Uterus (tissue), 4 donors: ENCODE data around the gene AMY1A. TPM values are rescaled to one million over a fixed set of nuclear protein-coding genes. Genes with fewer than 3 reads are reported as not detected.
"Not testable (repeated sequence)": the region's sequence is repeated elsewhere in the genome, so short reads cannot be mapped to it uniquely, and the experiment has no call there.

ENCODE experiments used
- DNase-seq, 2 donors: peaks; one replicate each; pipeline ENCODE4 v3.0.0-alpha.2; 2019 to 2020
- H3K27ac ChIP-seq, 2 donors: fragments of 200-600 bp; sonication (generic); 1 replicate in 1 of 2; 2 replicates in 1 of 2; pipeline ENCODE4 v1.5.1; 2016 to 2018
- H3K27me3 ChIP-seq, 2 donors: fragments of 200-600 bp; sonication (generic); one replicate each; pipeline ENCODE4 v1.5.1; 2018 to 2019; ENCODE audit warnings: control low read depth in 1 of 2
- H3K36me3 ChIP-seq, 2 donors: fragments of 200-600 bp; sonication (generic); one replicate each; pipeline ENCODE4 v1.5.1; 2019; ENCODE audit warnings: control low read depth in 1 of 2
- H3K4me1 ChIP-seq, 2 donors: fragments of 200-600 bp; sonication (generic); one replicate each; pipeline ENCODE4 v1.5.1; 2018 to 2019; ENCODE audit warnings: control low read depth in 1 of 2
- H3K4me3 ChIP-seq, 2 donors: fragments of 200-600 bp; sonication (generic); 1 replicate in 1 of 2; 2 replicates in 1 of 2; pipeline ENCODE4 v1.5.1; 2018 to 2019; ENCODE audit warnings: mild to moderate bottlenecking in 1 of 2
- H3K9me3 ChIP-seq, 2 donors: fragments of 200-600 bp; sonication (generic); one replicate each; pipeline ENCODE4 v1.5.1; 2019; ENCODE audit warnings: control low read depth in 1 of 2
- intact Hi-C: fragments of 100-400 bp; cut with DNase I; formaldehyde crosslinking; loops from one replicate; pipeline ENCODE4 v1.15.1; 2023; ENCODE audit warnings: low total_unique reads
- small RNA-seq: library from RNA; depleted of rRNA; stranded (forward); fragments of <200 nt; gene quantifications from one replicate; pipeline ENCODE3, GENCODE V24; 2016
- total RNA-seq, 4 donors: library from RNA; depleted of rRNA in 3 of 4; stranded (reverse); fragments of >200 nt in 3 of 4; gene quantifications; one replicate each; pipeline versions ENCODE4 v1.1.0 to v1.2.4, GENCODE V29; 2014 to 2023
- donor health status: DM: yes; HTN: yes; CAD: no.

Gene AMY1A
- total RNA-seq, 4 donors from 2014 or later, result 0.76 to 1.1 TPM; not detected in 2

GRCh38 chr1:103701256-103701655 lies 45.7 kb downstream of the AMY1A start:
- H3K36me3 ChIP-seq, H3K27ac ChIP-seq, H3K4me1 ChIP-seq, H3K4me3 ChIP-seq, H3K9me3 ChIP-seq, intact Hi-C loops, DNase-seq, H3K27me3 ChIP-seq: not testable (repeated sequence)

- intact Hi-C loops, H3K27me3 ChIP-seq, DNase-seq, H3K4me3 ChIP-seq, H3K4me1 ChIP-seq, H3K9me3 ChIP-seq, H3K36me3 ChIP-seq, H3K27ac ChIP-seq: not testable (repeated sequence)
Observed at GRCh38 chr1:103707670-103708069, 52.1 kb downstream of the AMY1A start.

GRCh38 chr1:103710381-103710780 lies 54.8 kb downstream of the AMY1A start:
- H3K9me3 ChIP-seq, H3K4me3 ChIP-seq, DNase-seq, H3K36me3 ChIP-seq, intact Hi-C loops, H3K27ac ChIP-seq, H3K27me3 ChIP-seq, H3K4me1 ChIP-seq: not testable (repeated sequence)

Small RNA genes within 50 kb of the gene (small RNA-seq; reads per million reads assigned to genes)
- not detected for gene AC105272.1

Other genes with a start within 250 kb of the AMY1A start
- 10 to 100 TPM; 17.6 to 49.1 (median 23.0) TPM for gene RNPC3, start 130.1 kb upstream of the AMY1A start, total RNA-seq
- gene AMY2B, start 84.2 kb upstream of the AMY1A start, total RNA-seq, result 10 to 100 TPM; 28.2 to 76.7 (median 41.1) TPM
- under 1 TPM in 1 of 4 donors, not detected in 3; 0.27 TPM for gene AMY2A, start 38.3 kb upstream of the AMY1A start, total RNA-seq
- gene AMY1B, start 40.5 kb downstream of the AMY1A start, total RNA-seq, result 1 to 10 TPM in 2 of 4 donors, not detected in 2; 1.1 to 4.6 TPM
- gene AMY1C, start 94.1 kb downstream of the AMY1A start, total RNA-seq, result 1 to 10 TPM in 1 of 4 donors, not detected in 3; 4.0 TPM